ENCODE data around the gene SPATA31C2.
"Not testable (repeated sequence)": the region's sequence is repeated elsewhere in the genome, so short reads cannot be mapped to it uniquely, and the experiment has no call there.

Gene SPATA31C2

DNA sequence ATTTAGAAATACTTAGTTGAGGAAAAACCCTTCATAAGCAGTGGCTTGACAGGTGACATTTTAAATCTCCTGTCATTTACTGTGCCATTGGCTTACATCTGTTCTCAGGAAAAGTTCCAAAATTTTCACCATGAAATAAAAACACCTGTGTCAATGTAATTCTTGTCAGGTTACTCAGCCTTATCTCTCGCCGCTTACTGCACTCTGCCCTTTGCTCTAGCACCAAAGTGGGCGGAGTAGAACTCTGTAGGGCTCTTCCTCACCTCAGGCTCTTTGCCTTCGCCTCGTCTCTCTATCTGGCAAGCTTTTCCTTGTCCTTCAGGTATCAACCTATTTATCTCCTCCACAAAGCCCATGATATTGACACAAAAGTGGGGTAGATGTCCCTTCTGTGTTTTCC is 20.2 kb downstream of the SPATA31C2 start:
- not testable (repeated sequence) for DNase-seq

- DNase-seq, result not testable (repeated sequence)
These were observed 23.2 kb downstream of the SPATA31C2 start for GRCh38 chr9:88114968-88115612.

- DNase-seq, result not testable (repeated sequence)
These were observed 23.9 kb downstream of the SPATA31C2 start for GRCh38 chr9:88114283-88114967.

GRCh38 chr9:88113156-88114130 is 24.8 kb downstream of the SPATA31C2 start:
- DNase-seq, result not testable (repeated sequence)

- no peak for DNase-seq
These were observed 28.2 kb downstream of the SPATA31C2 start for GRCh38 chr9:88110026-88110425.

DNA sequence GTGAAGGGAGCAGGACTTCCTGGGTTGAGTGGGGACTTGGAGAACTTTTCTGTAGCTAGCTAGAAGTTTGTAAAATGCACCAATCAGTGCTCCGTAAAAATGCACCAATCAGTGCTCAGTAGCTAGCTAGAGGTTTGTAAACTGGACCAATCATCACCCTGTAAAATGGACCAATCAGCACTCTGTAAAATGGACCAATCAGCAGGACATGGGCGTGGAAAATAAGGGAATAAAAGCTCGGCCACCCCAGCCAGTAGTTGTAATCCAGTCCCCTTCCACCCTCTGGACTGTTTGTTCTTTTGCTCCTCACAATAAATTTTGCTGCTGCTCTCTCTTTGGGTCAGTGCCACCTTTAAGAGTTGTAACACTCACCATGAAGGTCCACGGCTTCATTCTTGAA is 29.5 kb downstream of the SPATA31C2 start:
- no peak for DNase-seq

DNA sequence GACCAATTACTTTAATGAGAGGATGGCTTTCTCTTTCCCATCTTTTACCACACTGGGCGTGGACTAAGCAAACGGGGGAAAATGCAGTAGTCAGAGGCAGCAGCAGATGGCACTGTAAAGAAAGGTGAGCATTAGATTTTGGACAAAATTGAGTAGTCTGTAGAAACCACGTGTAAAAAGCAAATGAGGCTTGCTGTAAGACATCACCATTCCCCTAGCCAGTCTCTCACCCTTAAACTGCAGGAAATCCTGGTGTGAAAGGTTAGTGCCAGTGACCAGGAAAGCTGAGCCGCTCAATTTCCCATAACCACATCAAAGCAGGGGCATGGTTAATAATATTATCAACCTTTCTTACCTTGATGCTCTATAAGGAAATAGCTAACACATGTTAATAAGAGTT is 31.8 kb downstream of the SPATA31C2 start:
- DNase-seq, result no peak

DNA sequence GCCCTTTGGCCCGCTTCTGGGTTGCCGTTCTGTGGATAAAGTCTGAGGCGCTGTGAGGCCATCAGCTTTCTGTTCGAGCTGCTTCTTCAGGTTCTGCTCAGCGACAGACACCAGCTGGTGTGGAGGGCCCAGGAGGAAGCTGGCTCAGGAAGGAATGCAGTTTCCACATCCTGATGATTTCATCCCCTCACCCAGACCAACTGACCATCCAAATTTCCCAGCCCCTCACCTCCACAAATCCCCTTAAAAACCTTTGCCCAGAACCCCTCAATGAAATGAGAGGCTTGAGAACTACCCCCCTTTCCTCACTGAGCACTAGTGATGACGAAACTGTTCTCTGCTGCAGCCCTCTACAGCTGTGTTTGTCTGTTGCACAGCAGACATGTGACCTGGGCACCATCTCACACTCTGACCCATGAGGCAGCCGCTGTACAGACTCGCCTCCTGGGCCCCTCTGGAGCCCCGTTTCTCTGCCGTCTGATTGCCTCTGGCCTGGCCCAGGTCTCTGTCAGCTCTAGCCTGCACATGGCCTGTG is 45.4 kb downstream of the SPATA31C2 start:
- peak; percentile 66 for DNase-seq

DNA sequence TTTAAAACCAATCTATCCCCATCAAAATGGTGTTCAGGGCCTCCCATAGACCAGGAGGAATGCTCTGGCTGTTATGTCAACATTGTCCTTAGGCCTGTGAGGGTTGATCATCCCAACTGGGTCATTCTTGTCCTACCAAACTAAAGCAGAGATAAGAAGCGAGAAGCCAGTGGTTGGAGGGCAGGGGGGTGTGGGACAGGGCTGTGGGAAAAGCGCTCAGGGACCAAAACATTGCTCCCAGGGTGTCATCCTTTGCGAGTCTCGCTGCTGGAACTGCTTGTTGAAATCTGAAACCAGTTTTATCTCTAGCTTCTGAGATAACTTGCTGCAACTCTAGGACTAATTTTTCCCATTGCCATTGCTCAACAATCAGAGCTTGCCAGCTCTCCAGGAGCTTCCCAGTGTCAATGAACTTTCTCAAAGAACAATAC is 48.1 kb downstream of the SPATA31C2 start:
- no peak for DNase-seq

- no peak for DNase-seq
These were observed 50.4 kb downstream of the SPATA31C2 start for GRCh38 chr9:88087906-88088305.

DNA sequence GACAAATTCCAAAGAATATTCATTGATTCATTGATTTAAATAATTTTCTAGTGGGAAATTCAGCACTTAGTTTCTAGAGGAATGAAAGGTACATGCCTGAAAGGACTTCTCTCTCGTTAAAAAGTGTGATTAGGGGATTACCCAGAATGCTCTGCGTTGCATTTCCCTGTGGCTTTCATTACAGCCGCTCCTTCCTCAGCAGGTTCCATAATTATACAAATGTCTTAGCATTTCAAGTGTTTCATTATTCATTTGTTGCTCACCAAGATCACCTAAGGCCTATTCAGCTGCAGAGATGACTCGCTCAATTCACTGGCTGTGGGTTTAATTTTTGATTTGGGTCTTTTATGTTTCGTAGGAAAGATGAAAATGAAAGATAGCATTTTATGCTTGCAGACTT is 52.8 kb downstream of the SPATA31C2 start:
- DNase-seq, result no peak

- no peak for DNase-seq
These were observed 53.7 kb downstream of the SPATA31C2 start for GRCh38 chr9:88084357-88085183.

Data from GF-D8 (cell line).